Esophagus muscularis mucosa (tissue), 4 donors: ENCODE data around the gene LMOD1. TPM values are rescaled to one million over a fixed set of nuclear protein-coding genes. Genes with fewer than 3 reads are reported as not detected.

Source experiments
- DNase-seq: peaks from one replicate; pipeline ENCODE4 v3.0.0-alpha.2; 2017; ENCODE audit errors: extremely low spot score
- H3K27ac ChIP-seq, 4 donors: fragments of 200-600 bp; sonication (generic); replicated peaks in 1 of 4; 1 replicate in 3 of 4; 2 replicates in 1 of 4; pipeline ENCODE4 v1.5.1; 2016 to 2019; ENCODE audit warnings: mild to moderate bottlenecking in 1 of 4
- H3K27me3 ChIP-seq, 4 donors: fragments of 200-600 bp; sonication (generic); one replicate each; pipeline versions ENCODE4 v1.5.1 to v1.6.0; 2016 to 2019
- H3K36me3 ChIP-seq, 4 donors: fragments of 200-600 bp; sonication (generic); one replicate each; pipeline ENCODE4 v1.5.1; 2016 to 2019
- H3K4me1 ChIP-seq, 4 donors: fragments of 200-600 bp; sonication (generic); one replicate each; pipeline ENCODE4 v1.5.1; 2016 to 2019
- H3K4me3 ChIP-seq, 4 donors: fragments of 200-600 bp; sonication (generic); 1 replicate in 2 of 4; 2 replicates in 2 of 4; pipeline ENCODE4 v1.5.1; 2016 to 2019; ENCODE audit warnings: mild to moderate bottlenecking in 4 of 4, moderate library complexity in 1 of 4
- H3K9me3 ChIP-seq, 4 donors: fragments of 200-600 bp; sonication (generic); 1 replicate in 3 of 4; 2 replicates in 1 of 4; pipeline ENCODE4 v1.5.1; 2016 to 2019
- CTCF ChIP-seq, 3 experiments: fragments of 200-600 bp in 2 of 3; fragments of 450-650 bp in 1 of 3; sonication (generic) in 2 of 3; IDR thresholded peaks; one replicate each; pipeline ENCODE4 v1.5.1; 2017 to 2019; ENCODE audit warnings: antibody characterized with exemption in 3 of 3, mild to moderate bottlenecking in 2 of 3, moderate library complexity in 1 of 3
- EP300 ChIP-seq: sonication (generic); formaldehyde crosslinking; IDR thresholded peaks from one replicate; pipeline ENCODE4 v1.6.1; 2017; ENCODE audit warnings: antibody characterized with exemption
- POLR2A ChIP-seq: fragments of 450-650 bp; IDR thresholded peaks from one replicate; pipeline ENCODE4 v1.6.1; 2017; ENCODE audit warnings: antibody characterized with exemption, moderate library complexity, mild to moderate bottlenecking, low read depth
- POLR2AphosphoS5 ChIP-seq, 2 donors: sonication (generic); formaldehyde crosslinking; IDR thresholded peaks; one replicate each; pipeline ENCODE4 v1.6.1; 2017; ENCODE audit warnings: antibody characterized with exemption in 2 of 2
- WGBS: methylation state at CpG from one replicate; pipeline ENCODE4 v1.1.5; 2018; 5-methylcytosine and 5-hydroxymethylcytosine counted together
- intact Hi-C: fragments of 100-400 bp; cut with DNase I; formaldehyde crosslinking; loops from one replicate; pipeline ENCODE4 v1.15.1; 2023
- total RNA-seq, 4 donors: library from RNA; depleted of rRNA; stranded (reverse); fragments of >200 nt; gene quantifications; one replicate each; pipeline versions ENCODE4 v1.1.0 to v1.2.1, GENCODE V29; 2016

Gene LMOD1
- total RNA-seq, 4 donors from 2014 or later, result 1,021 to 1,618 (median 1,290) TPM

GRCh38 chr1:201918343-201918742, 28.0 kb downstream of the LMOD1 start:
- Histone ChIP-seq H3K27ac (peak overlapping the region; percentile 91 to 95 (median 94)), H3K4me1 (peaks cover 35 to 100% (median 100%) of the 10 kb centered on the region in 4 donors), H3K4me3 (peak overlapping the region in 3 of 4 donors; percentile 5 to 25 (median 17)), H3K36me3 (peaks cover 0 to 28% (median 10%) of the 10 kb centered on the region in 4 donors), H3K27me3 (peaks cover 0 to 3% (median 0%) of the 10 kb centered on the region in 4 donors), H3K9me3 (no peaks in the 10 kb centered on the region)
- intact Hi-C loops, result no loop called here
- no peak for DNase-seq
- WGBS, result 42% methylated on average over 5 of the region's 5 CpGs
- TF ChIP-seq POLR2A (no peak), POLR2AphosphoS5 (IDR thresholded peaks at IDR 0.05) (no peak)

GRCh38 chr1:201917362-201918033, 28.9 kb downstream of the LMOD1 start:
- DNase-seq, result no peak
- H3K27ac ChIP-seq, result peak overlapping the region; percentile 91 to 95 (median 94)
- H3K9me3 ChIP-seq, result no peaks in the 10 kb centered on the region
- H3K36me3 ChIP-seq, result peaks cover 0 to 23% (median 6%) of the 10 kb centered on the region in 4 donors
- TF ChIP-seq POLR2AphosphoS5 (IDR thresholded peaks at IDR 0.05), result peak; percentile 59 to 78
- TF ChIP-seq EP300, result peak; percentile 80
- TF ChIP-seq CTCF (IDR thresholded peaks at IDR 0.05), result no peak
- TF ChIP-seq POLR2A, result no peak
- WGBS, result 33% methylated on average over 7 of the region's 7 CpGs
- H3K27me3 ChIP-seq, result peaks cover 0 to 3% (median 0%) of the 10 kb centered on the region in 4 donors
- peak overlapping the region; percentile 11 to 45 (median 20) for H3K4me3 ChIP-seq
- intact Hi-C loops, result loop anchor here (2.0 kb wide), 1 partner anchor 21 kb away; no protein-coding TSS in a partner anchor
- peaks cover 35 to 100% (median 100%) of the 10 kb centered on the region in 4 donors for H3K4me1 ChIP-seq

GRCh38 chr1:201916649-201917249, 29.6 kb downstream of the LMOD1 start:
- no peaks in the 10 kb centered on the region for H3K9me3 ChIP-seq
- peak overlapping the region; percentile 11 to 45 (median 20) for H3K4me3 ChIP-seq
- peaks cover 0 to 24% (median 6%) of the 10 kb centered on the region in 4 donors for H3K36me3 ChIP-seq
- peaks cover 0 to 3% (median 0%) of the 10 kb centered on the region in 4 donors for H3K27me3 ChIP-seq
- intact Hi-C loops, result loop anchor here (2.0 kb wide), 1 partner anchor 20 kb away; no protein-coding TSS in a partner anchor
- DNase-seq, result peak; percentile 96
- TF ChIP-seq POLR2AphosphoS5 (IDR thresholded peaks at IDR 0.05), result peak; percentile 77 to 84
- TF ChIP-seq POLR2A, result no peak
- peak; percentile 59 for TF ChIP-seq EP300
- TF ChIP-seq CTCF (IDR thresholded peaks at IDR 0.05), result no peak
- H3K4me1 ChIP-seq, result peaks cover 35 to 100% (median 100%) of the 10 kb centered on the region in 4 donors
- 21% methylated on average over 11 of the region's 11 CpGs for WGBS
- H3K27ac ChIP-seq, result peak overlapping the region; percentile 91 to 95 (median 94)

GRCh38 chr1:201914456-201915235, 31.7 kb downstream of the LMOD1 start:
- peaks cover 0 to 24% (median 5%) of the 10 kb centered on the region in 4 donors for H3K36me3 ChIP-seq
- H3K4me1 ChIP-seq, result peaks cover 32 to 100% (median 100%) of the 10 kb centered on the region in 4 donors
- no peaks in the 10 kb centered on the region for H3K9me3 ChIP-seq
- H3K4me3 ChIP-seq, result peak overlapping the region in 1 of 4 donors; percentile 29
- H3K27ac ChIP-seq, result peak overlapping the region; percentile 91 to 95 (median 94)
- TF ChIP-seq EP300 (no peak), POLR2AphosphoS5 (IDR thresholded peaks at IDR 0.05) (peak in 1 of 2 donors; percentile 35)
- H3K27me3 ChIP-seq, result peaks cover 0 to 3% (median 0%) of the 10 kb centered on the region in 4 donors
- 47% methylated on average over 14 of the region's 14 CpGs for WGBS
- intact Hi-C loops, result no loop called here
- no peak for DNase-seq

GRCh38 chr1:201912832-201913231, 33.5 kb downstream of the LMOD1 start:
- Histone ChIP-seq H3K4me1 (peaks cover 22 to 100% (median 100%) of the 10 kb centered on the region in 4 donors), H3K36me3 (peaks cover 0 to 25% (median 9%) of the 10 kb centered on the region in 4 donors), H3K27ac (peak overlapping the region; percentile 91 to 95 (median 94)), H3K9me3 (no peaks in the 10 kb centered on the region), H3K27me3 (peaks cover 0 to 3% (median 0%) of the 10 kb centered on the region in 4 donors), H3K4me3 (peak overlapping the region in 2 of 4 donors; percentile 1 to 30)
- intact Hi-C loops, result no loop called here
- TF ChIP-seq POLR2AphosphoS5 (IDR thresholded peaks at IDR 0.05), result peak; percentile 71 to 80
- TF ChIP-seq POLR2A, result no peak
- TF ChIP-seq CTCF (IDR thresholded peaks at IDR 0.05), result no peak
- WGBS, result 43% methylated on average over 4 of the region's 5 CpGs
- DNase-seq, result no peak
